HG03558 (cell line): ENCODE measurements around the gene EPB41L4B.

Source experiments
- ATAC-seq: cut with Tn5 transposase; IDR thresholded peaks from one replicate; pipeline ENCODE4 v1.9.1; 2021; ENCODE audit warnings: moderate number of reproducible peaks; ENCODE audit not compliant: unreplicated experiment; ENCODE audit errors: extremely low read depth

The EPB41L4B gene

GRCh38 chr9:109323771-109324170 lies 2.9 kb upstream of the EPB41L4B start:
- no peak for ATAC-seq

GRCh38 chr9:109321727-109322126 lies 868 bp upstream of the EPB41L4B start:
- ATAC-seq, result no peak

- ATAC-seq, result peak; percentile 25
Observed at GRCh38 chr9:109320331-109320741, 523 bp downstream of the EPB41L4B start.

- no peak for ATAC-seq
Observed at GRCh38 chr9:109319626-109320241, 1.1 kb downstream of the EPB41L4B start.

- ATAC-seq, result no peak
Observed at GRCh38 chr9:109319017-109319625, 1.7 kb downstream of the EPB41L4B start.

GRCh38 chr9:109317979-109318741 lies 2.7 kb downstream of the EPB41L4B start:
- ATAC-seq, result no peak

- no peak for ATAC-seq
Observed at GRCh38 chr9:109317311-109317978, 3.4 kb downstream of the EPB41L4B start.

GRCh38 chr9:109316207-109316640 lies 4.6 kb downstream of the EPB41L4B start:
- no peak for ATAC-seq

GRCh38 chr9:109315480-109316206 lies 5.2 kb downstream of the EPB41L4B start:
- ATAC-seq, result no peak

GRCh38 chr9:109314011-109314531 lies 6.8 kb downstream of the EPB41L4B start:
- ATAC-seq, result no peak

- no peak for ATAC-seq
Observed at GRCh38 chr9:109313351-109313750, 7.5 kb downstream of the EPB41L4B start.

GRCh38 chr9:109312783-109313182 lies 8.1 kb downstream of the EPB41L4B start:
- no peak for ATAC-seq

GRCh38 chr9:109311731-109312130 lies 9.1 kb downstream of the EPB41L4B start:
- ATAC-seq, result no peak

GRCh38 chr9:109311286-109311685 lies 9.6 kb downstream of the EPB41L4B start:
- no peak for ATAC-seq

GRCh38 chr9:109310486-109310901 lies 10.4 kb downstream of the EPB41L4B start:
- ATAC-seq, result no peak

- no peak for ATAC-seq
Observed at GRCh38 chr9:109309282-109309681, 11.6 kb downstream of the EPB41L4B start.

GRCh38 chr9:109307380-109308240 lies 13.2 kb downstream of the EPB41L4B start:
- no peak for ATAC-seq

GRCh38 chr9:109305801-109306200 lies 15.1 kb downstream of the EPB41L4B start:
- no peak for ATAC-seq

- ATAC-seq, result no peak
Observed at GRCh38 chr9:109304347-109304746, 16.5 kb downstream of the EPB41L4B start.
